Brain microvascular endothelial cell (primary cell): ENCODE measurements around the gene ZFYVE28.

ENCODE experiments used
- DNase-seq: peaks from one replicate; pipeline ENCODE4 v3.0.0-alpha.2; 2020
- H3K27ac ChIP-seq: fragments of 250-450 bp; sonication (Bioruptor Pico); 2 replicates; pipeline ENCODE4 v1.5.1; 2020; ENCODE audit warnings: mild to moderate bottlenecking, moderate library complexity
- H3K27me3 ChIP-seq: fragments of 250-450 bp; sonication (Bioruptor Pico); replicated peaks from 2 replicates; pipeline ENCODE4 v1.5.1; 2020; ENCODE audit warnings: mild to moderate bottlenecking
- H3K36me3 ChIP-seq: fragments of 250-450 bp; sonication (Bioruptor Pico); replicated peaks from 2 replicates; pipeline ENCODE4 v1.5.1; 2020; ENCODE audit warnings: mild to moderate bottlenecking
- H3K4me3 ChIP-seq: 2 replicates; pipeline ENCODE4 v1.5.1; 2011; ENCODE audit warnings: low read depth, mild to moderate bottlenecking, control low read depth, low read length, moderate library complexity
- in situ Hi-C: cut with HindIII; loops from 2 replicates; pipeline ENCODE4 v1.10.0; 2017; ENCODE audit warnings: low sequenced_read_pairs, low pct_ligation_motif_present
- TF ChIP-seq, protein P1 (sequence below): IDR thresholded peaks from 2 replicates; pipeline ENCODE4 v1.5.1; 2011; ENCODE audit warnings: low read depth, mild to moderate bottlenecking, moderate library complexity, low read length, control low read depth, inconsistent platforms; ENCODE audit errors: missing control alignments

ZFYVE28 gene

DNA sequence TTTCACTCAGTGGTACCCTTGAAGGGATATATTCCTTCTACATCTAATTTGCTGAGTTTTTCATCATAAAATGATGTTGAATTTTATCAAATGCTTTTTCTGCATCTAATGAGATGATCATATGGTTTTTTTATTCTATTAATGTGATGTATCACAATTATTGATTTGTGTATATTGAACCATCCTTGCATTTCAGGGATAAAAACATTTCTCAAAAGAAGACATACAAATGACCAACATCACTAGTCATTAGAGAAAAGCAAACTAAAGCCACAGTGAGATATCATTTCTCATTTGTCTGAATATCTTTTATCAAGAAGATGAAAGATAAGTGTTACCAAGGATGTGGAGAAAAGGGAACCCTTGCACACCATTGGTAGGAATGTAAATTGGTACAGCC, 90.9 kb downstream of the ZFYVE28 start:
- Histone ChIP-seq H3K27me3 (no peaks in the 10 kb centered on the region), H3K4me3 (no peak overlapping the region), H3K36me3 (no peaks in the 10 kb centered on the region), H3K27ac (no peak overlapping the region)
- TF ChIP-seq, protein P1, sequence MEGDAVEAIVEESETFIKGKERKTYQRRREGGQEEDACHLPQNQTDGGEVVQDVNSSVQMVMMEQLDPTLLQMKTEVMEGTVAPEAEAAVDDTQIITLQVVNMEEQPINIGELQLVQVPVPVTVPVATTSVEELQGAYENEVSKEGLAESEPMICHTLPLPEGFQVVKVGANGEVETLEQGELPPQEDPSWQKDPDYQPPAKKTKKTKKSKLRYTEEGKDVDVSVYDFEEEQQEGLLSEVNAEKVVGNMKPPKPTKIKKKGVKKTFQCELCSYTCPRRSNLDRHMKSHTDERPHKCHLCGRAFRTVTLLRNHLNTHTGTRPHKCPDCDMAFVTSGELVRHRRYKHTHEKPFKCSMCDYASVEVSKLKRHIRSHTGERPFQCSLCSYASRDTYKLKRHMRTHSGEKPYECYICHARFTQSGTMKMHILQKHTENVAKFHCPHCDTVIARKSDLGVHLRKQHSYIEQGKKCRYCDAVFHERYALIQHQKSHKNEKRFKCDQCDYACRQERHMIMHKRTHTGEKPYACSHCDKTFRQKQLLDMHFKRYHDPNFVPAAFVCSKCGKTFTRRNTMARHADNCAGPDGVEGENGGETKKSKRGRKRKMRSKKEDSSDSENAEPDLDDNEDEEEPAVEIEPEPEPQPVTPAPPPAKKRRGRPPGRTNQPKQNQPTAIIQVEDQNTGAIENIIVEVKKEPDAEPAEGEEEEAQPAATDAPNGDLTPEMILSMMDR: no peak
- DNase-seq: no peak
- in situ Hi-C loops: no loop called here

DNA sequence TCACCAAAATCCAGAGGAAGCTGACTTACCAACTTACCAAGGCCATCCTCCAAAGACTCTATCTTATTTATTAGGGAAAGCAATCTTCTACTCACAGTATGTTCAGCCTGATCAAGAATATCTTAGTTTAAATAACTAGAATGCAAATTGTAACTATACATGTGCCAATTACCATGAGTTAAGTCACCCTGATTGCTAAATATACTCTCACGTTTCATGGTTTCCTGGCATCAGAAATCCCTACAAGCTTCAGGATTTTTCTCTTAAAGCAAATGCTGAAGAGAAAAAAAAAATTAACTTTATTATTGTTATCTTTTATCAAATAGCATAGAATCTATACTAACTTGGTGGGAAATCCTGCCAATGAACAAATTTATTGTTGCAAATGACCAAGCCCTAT, 93.6 kb downstream of the ZFYVE28 start:
- H3K4me3 ChIP-seq: no peak overlapping the region
- H3K36me3 ChIP-seq: no peaks in the 10 kb centered on the region
- DNase-seq: no peak
- in situ Hi-C loops: no loop called here
- no peak overlapping the region for H3K27ac ChIP-seq
- no peaks in the 10 kb centered on the region for H3K27me3 ChIP-seq
- TF ChIP-seq, protein P1: no peak

DNA sequence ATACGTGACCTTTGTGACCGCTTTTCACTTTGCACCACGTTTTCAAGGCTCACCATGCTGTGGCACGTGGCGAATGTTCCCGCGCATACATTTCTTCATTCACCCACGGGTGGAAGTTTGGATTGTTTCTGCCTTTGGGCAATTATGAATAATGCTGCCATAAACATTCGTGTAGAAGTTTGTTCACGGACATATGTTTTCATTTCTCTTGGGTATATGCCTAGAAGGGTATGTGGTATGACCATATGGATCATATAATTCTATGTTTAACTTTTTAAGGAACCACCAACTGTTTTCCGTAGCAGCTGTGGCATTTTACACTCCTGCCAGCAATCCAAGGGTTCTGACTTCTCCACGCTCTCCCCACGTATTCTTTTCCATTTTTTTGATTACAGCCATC, 95.6 kb downstream of the ZFYVE28 start:
- no peak overlapping the region for H3K4me3 ChIP-seq
- TF ChIP-seq, protein P1: no peak
- in situ Hi-C loops: no loop called here
- no peaks in the 10 kb centered on the region for H3K36me3 ChIP-seq
- no peak overlapping the region for H3K27ac ChIP-seq
- no peak for DNase-seq
- no peaks in the 10 kb centered on the region for H3K27me3 ChIP-seq

DNA sequence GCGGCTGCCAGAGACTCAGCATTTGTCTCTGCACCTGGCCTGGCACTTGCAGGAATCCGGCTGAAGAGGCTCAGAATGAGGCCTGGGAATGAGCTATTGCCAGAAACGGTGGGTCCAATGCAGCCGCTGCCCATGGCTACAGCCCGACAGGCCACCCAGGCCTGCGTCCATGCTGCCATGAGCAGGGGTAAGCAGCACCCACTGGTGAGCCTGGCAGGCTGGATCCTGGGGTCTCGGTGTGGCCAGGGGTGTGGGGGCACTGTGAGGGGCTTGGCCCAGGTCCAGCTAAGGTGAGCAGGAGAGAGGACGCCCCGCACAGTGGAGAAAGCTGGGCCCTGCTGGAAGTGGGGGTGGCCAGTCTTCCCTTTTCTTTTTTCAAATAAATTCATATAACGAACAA, 96.2 kb downstream of the ZFYVE28 start:
- H3K36me3 ChIP-seq: no peaks in the 10 kb centered on the region
- no peak overlapping the region for H3K27ac ChIP-seq
- H3K27me3 ChIP-seq: no peaks in the 10 kb centered on the region
- TF ChIP-seq, protein P1: no peak
- DNase-seq: no peak
- in situ Hi-C loops: no loop called here
- H3K4me3 ChIP-seq: no peak overlapping the region

DNA sequence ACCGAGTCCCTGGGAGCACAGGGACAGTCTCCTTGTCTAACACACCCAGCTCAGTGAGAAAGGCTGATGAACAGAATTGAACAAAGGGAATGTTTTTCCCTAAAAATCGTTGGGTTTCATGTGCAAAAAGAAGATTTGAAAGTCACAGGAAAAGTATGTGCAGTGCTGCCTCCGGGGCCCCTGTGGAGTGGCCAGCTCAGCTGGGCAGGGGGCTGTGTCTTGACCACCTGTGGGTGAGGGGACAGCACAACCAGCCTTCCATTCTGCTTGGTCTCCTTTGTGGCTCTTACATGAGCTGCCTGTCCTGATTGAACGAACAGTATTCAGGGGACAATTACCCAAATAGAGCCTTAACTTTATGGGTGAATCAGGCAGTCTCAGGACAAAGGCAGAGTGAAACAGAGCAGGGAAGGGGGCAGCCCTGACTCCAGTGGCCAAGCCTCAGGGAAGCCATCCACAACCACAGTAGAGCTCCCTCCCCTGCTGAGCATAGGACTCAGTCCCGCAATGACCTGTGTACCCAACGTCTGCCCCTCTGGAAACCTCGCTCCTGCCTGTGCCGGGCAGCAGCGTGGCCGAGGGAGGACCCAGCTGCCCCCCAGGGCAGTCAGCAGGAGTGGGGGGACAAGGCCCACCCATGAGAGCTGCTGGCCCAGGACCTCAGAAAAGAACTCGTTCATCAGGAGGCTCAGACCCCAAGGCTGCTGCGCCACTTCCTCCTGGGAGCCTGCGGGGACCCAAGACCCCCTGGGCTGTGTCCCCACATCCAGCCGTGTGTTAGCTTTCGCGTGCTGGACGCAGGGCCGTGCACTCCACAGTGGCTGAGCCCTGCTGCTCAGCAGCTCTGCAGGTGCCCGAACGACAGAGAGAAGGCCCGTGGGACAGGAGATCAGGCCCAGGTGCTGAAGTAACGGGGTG, 96.9 kb downstream of the ZFYVE28 start:
- TF ChIP-seq, protein P1: no peak
- Histone ChIP-seq H3K27ac (no peak overlapping the region), H3K27me3 (no peaks in the 10 kb centered on the region), H3K36me3 (no peaks in the 10 kb centered on the region), H3K4me3 (no peak overlapping the region)
- no peak for DNase-seq
- in situ Hi-C loops: no loop called here
